COLO829 (cell line): ENCODE measurements around the gene ITSN2.

Experiments used
- DNase-seq: peaks from one replicate; pipeline ENCODE4 v3.0.0; 2012; ENCODE audit warnings: low spot score

The ITSN2 gene

GRCh38 chr2:24179683-24180082, 180.7 kb downstream of the ITSN2 start:
- DNase-seq, result no peak

DNA sequence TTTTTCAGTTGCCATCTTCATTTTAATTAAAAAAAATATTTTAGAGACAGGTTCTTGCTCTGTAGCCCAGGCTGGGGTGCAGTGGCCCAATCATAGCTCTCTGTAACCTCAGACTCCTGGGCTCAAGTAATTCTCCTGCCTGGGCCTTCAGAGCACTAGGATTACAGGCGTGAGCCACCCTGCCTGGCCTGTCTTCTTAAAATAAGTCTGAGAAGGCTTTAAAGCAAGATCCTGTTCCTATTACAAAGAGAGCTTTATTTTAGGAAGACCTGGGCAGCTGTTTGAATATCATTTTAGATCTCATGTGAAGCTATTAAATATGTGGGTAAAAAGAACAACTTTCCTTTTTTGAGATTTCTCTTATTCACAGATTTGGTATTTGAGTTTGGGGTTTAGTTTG, 184.0 kb downstream of the ITSN2 start:
- DNase-seq, result peak; percentile 59

DNA sequence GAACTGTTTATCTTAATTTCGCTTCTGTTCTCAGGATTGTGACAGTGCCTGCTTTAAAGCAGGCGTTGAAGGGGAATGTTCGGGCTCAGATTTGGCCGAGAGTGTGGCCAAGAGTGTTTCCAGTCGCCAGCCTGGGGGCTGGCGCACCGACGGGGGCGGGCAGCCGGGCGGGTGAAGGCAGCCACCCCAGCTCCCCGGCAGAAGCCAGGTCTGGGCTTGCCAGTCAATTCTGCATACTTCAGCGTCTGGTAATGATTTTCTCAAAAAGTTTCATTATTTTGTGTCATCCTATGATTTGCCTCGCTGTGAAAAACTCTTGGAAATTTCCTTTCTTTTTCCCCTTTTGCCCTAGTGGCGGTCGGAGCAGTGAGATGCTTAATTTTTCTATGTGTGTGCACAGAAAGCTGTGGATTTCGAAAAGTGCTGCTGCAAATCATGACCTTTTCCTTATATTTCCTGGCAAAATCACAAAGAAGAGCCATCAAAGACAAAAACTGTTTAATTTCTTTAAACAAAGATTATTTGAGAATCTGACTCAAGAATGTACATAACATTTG, 184.6 kb downstream of the ITSN2 start:
- DNase-seq, result no peak

GRCh38 chr2:24174851-24175277, 185.5 kb downstream of the ITSN2 start, which contains the start of gene FAM228A:
Gene FAM228A (plus strand): TSS chr2:24175053. CDS start chr2:24175481, 428 bp downstream.
- no peak for DNase-seq

DNA sequence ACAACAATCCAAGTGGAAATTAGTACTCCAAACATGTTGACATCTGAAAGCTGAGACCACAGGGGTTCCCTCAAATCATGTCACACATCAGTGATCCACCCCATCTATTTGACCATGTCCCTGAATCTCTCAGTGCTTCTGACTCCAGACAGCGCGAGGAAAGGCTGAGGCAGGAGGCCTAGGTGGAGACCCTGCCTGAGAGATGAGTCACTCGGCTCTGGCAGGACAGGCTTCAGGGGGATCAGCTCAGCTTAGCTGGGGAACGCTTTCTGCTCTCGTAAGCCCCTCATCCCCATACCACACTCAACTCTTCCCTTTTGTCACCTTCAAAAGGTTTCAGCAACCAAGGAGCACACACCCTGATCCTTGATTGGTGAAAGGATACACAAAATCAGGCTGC, 191.3 kb downstream of the ITSN2 start:
- no peak for DNase-seq

GRCh38 chr2:24164416-24164973, 195.8 kb downstream of the ITSN2 start:
- no peak for DNase-seq

DNA sequence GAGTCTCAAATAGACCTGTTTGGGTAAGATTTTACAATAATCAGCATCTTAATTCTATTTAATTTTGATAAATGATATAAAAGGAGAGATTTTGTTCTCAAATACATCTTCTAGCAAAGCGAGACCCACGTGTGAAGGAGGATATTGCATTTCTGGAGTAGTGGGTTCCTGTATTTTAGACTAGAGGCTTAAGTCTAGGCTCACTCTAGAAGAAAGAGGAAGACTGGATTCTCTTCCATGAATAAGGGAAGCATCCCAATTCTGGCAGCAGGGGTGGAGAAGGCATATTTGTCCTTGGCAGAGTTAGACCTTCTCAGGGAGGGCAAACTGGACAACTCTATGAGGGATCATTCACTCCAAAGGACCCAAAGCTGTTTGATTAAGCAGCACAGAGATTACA, 196.7 kb downstream of the ITSN2 start:
- no peak for DNase-seq

GRCh38 chr2:24163186-24163585, 197.2 kb downstream of the ITSN2 start:
- no peak for DNase-seq

GRCh38 chr2:24162494-24162893, 197.8 kb downstream of the ITSN2 start:
- no peak for DNase-seq

- DNase-seq, result no peak
Measured at GRCh38 chr2:24160761-24161160, 199.6 kb downstream of the ITSN2 start.

GRCh38 chr2:24159708-24160107, 200.6 kb downstream of the ITSN2 start:
- DNase-seq, result no peak

DNA sequence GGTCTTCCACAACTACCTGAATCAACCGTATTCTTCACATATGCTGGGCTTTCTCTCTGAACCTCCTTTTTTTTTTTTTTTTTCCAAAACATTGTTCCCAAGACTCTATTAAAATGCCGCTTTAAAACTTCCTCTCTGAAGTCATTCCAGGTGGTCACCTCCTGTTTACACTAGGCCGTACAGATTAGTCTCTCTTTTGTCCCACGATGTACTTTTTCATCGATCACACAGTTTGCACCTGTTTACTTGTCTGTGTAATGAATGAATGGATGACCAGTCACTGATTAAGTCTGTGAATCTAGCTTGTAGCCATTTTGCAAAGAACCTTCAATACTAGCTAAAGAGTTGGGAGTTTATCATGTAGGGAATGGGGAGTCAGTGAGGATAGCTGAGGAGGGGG, 202.2 kb downstream of the ITSN2 start:
- no peak for DNase-seq

GRCh38 chr2:24153478-24153877, 206.9 kb downstream of the ITSN2 start:
- no peak for DNase-seq
